ENCODE results near the gene TMEM18.

TMEM18 gene

DNA sequence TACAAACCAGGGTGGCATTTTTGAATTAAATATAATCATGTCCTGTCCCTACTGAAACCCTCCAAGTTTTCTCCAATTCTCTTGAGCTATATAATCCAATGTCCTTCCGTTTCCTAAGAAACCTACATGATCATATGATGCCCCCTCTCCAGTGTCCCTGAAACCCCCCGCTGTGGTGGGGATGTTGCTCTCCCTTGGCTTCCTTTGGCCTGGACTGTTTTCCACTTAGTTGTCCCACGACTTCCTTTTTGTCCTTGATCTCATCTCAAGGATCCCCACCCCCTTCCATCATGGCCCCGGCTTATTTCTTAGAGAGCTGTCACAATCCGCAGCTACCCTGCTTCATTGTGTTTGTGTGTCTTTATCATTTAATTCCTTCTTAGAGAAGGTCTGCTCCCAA, 43.8 kb downstream of the TMEM18 start:
- no peak for DNase-seq

DNA sequence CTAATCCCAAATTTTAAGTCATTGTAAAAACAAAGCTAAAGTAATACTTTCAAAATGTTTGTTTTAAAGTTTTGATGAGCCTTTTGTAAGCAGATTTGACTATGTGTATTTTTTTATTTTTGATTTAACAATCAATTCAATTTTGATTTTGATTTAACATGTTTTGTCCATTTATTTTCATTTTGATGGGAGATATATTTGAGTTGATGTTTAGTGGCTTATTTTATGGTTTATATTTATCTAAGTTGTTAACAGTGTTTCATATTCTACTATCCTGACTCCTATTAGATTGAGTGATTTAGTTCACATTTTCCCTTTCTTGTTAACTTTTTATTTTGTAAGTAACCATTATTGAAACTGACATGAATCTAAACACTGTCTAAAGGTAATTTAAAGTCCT, 44.7 kb downstream of the TMEM18 start:
- no peak for DNase-seq

DNA sequence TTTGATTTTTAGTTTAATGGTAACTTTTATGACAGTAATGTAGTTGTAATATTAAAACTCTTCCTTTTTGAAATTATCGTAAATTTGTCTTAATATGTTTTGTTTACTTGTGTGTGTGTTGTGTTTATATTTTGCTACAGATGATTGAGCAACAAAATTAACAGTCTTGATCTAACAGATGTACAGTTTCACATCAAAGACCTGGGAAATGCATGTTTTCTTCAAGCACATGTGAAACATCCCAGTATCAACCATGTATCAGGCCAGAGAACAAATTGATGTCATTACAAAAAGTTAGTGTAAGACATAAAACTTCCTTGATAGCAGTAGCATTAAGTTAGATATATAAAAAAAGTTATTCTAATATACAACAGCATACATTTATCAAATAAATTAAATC, 45.5 kb downstream of the TMEM18 start:
- DNase-seq, result no peak

DNA sequence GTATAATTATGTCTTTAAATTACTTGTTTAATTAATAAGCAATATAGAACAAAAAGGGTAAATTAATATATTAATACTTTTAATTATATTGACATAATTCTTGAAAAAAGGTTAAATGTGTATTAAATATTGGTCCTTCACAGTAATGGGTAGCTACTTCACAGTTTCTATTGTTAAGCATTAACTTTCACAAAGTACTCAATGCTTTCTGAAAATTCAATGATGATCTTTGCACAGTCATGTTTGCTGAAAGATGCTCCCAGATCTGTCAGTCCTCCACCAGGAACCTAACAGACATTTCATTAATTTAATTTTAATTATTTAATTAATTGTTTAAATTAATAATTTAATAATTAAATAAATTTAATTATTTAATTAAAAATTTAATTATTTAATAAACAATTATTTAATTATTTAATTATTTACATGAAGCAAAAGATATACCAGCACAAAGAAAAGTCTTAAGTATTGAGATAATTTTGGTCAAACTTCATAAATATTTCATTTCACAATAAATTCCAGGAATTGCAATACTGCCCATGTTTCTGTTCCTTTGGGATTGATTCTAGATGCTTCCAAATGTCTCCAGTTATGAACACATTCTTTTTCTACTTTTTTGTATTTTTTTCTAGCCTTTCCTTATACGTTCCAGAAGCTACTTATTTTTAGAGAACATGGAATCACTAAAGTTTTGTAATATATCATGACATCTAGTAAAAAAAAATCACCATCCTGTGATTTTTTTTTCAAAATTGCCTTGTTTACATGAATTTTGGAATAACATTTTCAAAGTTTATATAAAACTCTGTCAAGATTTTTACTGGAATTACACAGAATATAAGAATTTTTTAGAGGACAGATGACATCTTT, 46.5 kb downstream of the TMEM18 start:
- DNase-seq, result no peak

DNA sequence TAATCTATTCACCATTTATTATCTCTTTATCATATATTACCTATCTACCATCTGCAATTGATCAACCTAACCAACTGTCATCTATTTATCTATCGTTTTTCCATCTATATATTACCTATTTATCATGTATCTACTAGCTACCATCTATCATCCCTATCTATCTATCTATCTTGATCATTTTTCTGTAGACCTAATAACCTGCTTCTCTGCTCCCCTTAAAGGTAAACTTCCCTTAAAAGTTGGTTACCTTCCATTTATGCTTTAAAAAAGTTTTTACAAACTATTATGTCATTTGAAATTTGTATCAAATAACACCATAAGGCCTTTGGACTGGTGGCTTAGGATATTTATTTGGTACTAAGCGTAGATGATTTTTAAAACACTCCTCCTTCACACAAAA, 47.2 kb downstream of the TMEM18 start:
- DNase-seq, result no peak

DNA sequence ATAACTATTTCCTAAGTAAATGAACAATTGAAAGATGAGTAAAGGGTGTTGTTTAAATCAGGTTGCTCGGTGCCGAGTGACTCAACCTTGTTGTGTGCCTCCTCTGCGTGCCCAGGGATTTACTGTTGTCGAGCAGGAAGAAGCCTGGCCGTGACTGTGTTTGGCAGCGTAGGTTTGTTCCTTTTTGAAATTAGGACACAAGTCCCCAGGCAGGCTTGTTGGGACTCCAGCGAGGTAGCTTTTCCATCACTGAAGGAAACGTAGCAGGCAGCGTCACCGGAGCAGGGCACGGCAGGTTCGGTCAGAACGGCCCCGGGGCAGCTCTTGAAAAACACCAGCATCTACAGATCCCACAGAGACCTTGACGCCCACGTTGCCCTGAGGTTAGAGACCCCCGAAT, 48.6 kb downstream of the TMEM18 start:
- DNase-seq, result no peak

DNA sequence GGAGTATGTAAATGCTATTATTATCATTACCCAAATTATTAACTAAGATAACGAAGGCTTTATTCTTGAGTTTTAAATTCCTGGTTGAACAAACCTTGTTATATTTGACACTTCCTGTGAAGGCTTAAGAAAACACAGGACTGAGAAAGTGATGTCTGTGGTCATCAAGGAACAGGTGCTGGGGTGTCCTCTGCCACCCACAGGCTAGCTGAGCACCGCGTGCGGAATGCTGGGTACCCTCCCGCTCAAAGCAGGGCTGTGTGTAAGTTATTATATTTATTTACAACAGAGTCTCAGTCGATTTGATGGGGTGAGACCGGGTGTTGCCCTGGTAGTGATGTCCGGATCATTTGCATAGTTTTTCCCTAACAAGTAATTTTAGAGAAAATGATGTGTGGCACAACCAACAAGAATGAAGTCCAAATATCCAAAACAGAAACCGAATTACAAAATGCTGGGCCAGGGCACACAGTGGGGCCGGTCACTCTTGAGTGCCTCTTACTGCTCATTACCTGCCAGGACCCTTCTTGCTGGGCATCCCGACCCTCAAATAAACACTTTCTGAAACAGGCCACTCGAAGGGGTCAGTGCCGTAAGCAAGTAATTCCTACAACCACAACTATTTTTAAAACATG, 49.2 kb downstream of the TMEM18 start:
- DNase-seq, result no peak

DNA sequence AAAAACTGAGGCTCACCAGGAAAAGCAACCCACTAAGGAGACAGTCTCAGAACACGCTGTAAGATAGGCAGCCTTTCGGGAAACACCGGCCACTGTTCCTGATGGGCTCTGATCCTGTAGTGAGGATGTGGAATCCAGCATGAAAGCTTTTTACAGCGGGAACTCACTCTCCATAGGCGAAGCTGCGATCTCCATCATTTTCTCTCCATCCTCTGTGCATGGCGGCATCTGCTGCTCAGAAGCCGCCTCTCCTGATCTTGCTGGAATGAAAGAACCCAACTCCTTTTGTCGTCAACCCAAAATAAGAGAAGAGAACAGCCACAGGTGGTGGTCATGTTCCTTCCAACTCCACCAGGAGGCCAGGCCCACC, 49.9 kb downstream of the TMEM18 start:
- no peak for DNase-seq

DNA sequence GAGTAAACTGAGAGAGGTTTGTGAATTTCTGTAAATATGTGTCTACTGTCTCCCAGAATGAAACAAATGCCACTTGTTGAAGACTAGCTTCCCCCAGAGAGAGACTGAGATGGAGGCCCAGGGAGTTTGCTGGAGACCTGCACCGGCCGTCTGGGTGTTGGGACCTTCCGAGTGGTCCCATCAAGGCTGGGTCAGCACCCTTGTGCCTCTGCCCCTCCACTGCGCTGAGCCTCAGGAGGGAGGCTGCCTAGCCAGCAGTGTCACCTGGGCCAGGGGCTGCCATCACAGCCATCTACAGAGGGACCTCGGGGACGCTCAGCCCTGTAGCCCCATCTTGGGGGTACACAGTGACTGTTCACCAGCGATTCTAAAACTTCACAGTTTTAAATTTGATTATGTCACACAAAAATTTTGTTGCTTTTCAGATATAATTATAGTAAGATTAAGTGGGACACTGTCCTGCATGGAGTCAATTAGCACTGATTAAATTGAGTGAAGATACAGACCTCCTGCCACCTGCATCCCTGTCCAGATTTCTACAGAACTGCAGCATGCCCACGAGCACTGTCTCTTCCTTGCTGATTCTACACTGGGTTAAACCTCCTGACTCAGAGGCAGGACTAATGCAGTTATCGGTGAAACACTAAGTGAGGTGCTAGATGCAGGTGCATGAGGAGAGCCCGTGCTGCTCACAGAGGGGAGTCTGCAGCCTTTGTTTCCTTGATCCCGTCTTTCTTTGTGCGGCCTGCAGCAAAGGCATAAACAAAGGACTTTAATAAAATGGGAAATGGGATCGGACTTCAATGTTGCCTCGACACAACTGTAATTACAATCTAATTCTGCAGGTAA, 50.5 kb downstream of the TMEM18 start:
- no peak for DNase-seq

DNA sequence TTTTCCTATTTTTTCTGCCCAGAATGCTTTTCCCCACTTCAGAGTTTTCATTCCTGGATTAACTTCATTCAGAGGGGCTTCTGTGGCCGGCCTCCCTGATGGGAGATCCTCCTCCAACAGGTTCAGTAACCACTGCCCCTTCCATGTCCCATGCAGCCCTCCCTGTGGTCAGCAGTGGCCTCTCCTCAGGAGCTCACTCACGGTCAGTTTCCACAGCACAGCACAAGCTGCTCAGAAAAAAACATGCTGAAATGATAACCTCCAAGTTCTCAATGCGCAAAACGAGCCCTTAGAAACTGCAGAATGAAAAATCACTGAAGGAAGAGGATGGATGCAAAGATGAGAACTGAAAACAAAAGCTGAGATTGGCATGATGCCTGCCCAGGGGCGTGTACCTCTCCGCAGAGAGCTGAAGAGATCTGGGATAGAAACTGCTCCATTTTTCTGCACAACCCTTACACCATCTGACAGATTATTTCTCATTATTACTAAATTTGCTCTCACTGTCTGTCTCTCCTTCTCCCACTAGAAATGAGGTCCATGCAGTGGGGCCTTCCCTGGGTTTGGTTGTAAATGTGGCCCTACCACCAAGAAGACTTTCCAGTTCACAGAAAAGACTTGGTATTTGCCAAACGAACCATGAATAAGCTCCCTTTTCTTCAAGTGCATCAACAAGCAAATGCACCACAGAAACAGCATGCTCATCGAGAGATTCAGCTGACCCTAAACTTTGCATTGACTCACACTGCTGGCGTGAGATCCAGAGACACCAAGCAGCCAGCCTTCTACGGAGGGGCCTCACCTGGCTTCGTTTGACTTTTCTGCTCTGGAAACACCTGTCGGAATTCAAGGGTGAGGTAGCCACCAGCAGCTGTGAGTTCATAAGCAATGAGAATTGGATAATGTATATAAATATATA, 51.5 kb downstream of the TMEM18 start:
- no peak for DNase-seq

DNA sequence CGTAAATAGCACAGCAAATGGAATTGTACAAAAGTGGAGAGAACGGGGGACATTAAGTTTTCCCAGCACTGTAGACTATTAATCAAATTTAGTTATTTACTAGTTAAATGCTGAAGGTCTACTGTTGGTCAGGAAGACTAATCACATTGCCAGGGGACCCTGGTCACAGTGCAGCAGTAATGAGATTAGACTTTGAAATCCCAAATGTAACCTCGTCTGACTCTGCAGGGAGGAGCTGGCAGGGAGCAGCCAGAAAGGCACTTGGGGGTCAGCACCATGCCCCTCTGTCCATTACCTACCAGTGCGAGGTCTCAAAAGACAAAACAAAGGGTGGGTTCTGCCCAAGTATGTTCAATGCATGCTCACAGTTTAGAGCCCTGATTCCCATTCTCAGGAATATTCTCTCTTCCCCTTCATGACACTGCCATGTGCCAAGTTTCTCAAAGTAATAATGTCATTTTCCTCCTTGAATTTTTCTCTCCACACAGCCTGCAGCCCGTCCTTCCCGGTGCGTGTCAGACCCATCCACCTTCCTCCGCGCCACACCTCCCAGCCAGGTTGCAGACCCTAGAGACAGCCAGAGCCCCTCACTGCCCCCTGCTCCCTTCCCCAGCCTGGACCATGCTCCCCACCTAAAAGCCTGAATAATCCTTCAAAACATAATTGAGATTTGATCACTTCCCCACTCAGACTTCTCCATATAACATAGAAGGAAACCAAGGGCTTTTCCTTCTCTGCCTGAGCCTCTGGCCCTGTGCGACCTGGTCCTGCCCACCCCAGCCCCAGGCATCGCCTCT, 52.5 kb downstream of the TMEM18 start:
- no peak for DNase-seq

DNA sequence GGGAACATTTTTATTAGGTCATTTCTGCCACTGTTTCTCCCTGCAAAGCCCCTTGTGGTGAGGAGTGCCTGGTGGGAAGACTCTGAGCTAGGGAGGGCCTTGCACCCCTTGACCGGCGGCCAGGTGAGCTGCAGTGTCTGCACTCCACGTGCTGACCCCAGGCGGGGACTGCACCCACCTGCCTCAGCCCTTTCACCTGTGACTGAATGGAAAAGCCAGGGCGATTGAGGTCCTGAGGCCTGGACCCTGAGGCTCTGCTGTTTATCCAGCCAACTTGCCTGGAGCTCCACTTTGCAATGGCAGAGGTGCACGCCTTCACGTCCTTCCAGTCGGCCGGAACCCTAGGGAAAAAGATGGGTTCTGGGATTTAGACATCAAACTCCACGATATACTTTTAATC, 53.1 kb downstream of the TMEM18 start:
- no peak for DNase-seq

DNA sequence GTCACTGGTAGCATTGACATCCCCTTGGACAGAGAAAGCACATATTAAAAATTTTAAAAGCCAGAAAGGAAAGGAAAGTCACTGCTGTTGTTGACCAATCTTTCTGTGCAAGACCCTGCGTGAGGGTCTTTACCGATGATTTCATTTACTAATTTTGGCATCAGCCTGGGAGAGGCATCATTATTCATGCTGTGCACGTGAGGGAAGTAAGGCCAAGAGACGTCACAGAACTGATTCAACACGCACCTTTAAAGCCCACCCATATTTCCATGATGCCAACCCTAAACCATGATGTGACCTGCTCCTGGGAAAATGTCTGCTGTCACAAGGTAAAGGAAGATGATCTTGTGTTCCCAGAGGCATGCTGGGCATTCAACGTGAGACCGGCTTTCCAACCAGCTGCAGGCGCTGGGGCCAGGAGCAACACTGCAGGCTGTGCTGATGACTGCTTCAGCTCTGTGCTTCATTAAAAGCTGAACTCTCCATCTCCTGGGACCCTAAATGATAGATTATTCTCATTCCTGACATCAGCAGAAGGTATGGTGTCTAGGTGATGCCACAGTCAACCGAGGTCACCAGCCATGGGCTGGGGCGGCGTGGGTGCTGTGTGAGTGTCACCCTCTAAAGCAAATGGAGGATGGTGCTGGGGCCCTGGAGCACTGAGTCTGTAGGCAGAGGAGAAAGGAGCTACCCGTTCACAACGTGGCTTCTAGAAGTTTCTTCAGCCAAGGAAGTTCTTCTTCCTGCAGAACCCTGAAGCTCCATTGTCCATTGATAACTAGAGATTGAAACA, 53.9 kb downstream of the TMEM18 start:
- DNase-seq, result no peak

DNA sequence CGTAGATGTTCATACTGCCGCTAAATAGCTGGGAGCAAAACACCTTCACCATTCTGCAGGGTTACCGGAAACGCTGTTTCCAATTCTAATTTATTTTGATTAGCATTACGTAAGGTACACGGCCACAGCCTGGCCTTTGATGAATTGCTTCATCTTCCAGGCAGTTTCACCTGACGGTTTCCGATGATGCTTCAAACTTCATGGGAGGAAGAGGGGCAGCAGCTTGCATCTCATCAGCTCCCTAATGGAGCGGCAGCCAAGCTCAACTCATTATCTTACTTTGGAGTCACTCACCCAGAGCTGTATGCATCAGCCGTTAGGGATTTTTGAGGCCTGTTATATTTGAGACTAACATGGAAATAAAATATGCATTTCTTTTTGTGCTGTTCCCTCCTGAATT, 54.8 kb downstream of the TMEM18 start:
- DNase-seq, result no peak

DNA sequence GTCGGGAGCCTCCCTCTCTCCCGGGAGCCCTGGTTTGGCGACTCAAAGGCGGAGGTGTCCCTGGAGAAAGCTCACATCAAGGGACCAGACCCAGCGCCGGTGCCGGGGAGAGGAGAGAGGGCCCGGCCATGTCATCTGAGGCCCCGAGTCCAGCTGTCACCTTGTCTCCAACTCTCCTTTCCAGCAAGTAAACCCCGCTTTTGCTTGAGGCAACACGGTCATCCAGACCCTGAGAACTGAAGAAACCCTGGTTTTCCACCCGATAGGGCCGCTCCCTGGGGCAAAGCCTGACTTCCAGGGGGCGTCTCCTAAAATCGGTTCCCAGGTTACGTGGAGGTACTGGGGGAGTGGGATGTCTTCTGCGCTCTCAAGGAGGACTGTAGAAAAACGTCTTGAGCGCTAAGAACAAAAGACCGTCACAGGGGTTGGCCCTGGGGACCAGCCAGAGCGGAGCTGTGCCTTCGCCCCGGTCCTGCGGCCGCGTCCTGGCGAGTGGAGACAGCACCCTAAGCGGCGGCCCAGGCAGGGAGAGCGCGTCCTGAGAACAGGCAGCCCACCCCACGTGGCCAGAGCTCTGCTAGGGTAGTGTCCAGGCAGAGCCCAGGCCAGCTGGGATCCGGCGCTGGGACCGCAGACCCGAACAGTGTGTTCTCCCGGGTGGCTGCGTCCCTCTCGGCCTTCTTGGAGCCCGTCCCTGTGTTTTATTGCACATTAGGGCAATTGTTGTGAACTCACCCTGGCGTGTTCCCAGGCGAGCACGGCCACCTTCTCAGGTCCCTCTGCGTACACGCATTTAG, 55.7 kb downstream of the TMEM18 start:
- no peak for DNase-seq

DNA sequence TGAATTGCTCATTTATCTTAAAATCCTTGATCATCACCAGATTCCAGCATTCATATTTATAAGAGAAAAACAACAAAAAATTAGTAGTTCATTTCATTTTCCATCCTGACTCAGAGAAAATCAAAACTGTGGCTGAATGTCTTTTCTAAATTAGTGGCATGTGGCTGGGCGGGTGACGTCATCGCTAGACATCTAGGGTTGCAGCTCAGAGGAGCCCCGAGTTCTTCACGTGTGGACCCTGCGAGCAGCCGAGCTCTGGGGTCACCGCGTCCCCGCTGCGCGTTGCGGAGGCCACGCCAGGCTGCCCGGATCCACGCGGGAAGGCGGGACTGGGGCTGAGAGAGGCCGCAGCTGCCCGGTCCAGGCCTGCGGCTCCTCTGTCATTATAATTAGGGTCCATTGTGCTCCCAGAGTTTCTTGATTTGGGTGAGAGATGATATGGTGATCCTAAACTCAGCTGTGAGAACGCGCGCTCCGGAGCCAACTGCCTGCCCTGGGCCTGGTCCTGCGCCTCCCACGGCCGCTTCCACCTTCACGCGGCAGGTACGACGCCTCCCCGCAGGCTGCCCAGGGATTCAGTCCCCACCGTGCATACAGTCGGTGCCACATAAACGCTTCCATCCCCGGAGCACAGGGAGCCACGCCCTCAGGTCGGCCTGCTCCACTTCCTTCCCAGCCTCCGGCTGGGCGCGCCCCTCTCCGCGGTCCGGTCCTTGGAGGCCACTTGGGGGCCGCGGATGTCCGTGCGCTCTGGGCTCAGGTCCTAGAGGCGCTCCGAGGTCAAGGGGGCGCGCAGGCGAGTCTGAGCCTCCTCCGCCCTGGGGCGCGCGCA, 56.5 kb downstream of the TMEM18 start:
- no peak for DNase-seq

DNA sequence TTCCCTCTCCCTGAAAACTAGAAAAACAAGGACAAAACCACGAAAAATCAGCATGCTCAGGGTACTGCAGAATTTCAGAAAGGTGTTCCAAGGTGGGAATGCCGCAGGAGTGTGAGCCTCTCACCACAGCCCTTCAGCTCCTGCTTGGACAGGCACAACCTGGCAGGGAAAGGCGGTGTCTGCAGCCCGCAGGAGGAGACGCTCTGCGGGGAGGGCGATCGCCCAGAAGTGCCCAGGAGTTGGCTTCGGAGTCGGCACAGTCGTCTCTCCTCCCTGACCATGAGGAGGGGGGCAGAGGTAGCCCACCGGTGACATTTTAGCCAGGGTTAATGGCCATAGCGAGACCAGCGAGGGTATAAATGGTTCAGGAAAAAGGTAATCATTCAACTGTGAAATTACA, 57.2 kb downstream of the TMEM18 start:
- DNase-seq, result no peak

DNA sequence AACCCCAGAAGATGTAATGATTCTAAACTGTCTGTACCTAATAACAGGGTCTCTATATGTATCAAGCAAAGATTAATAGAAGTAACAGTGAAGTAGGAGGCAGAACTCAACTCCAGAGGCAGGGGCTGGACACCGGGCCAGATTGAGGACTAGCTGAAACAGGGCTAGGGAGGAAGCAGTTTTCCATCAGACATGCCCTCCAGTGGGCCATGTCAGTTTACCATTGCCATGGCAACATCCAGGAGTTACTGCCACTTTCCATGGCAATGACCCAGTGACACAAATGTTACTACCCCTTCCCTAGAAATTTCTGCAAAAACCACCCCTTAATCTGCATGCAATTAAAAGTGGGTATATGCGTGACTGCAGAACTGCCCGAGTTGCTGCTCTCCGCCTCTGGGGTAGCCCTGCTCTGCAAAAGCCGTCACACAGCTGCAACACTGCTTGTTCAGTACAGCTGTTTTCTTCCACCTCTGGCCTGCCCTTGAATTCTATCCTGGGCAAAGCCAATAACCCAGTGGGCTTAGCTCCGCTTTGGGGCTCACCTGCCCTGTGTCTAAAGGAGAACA, 58.7 kb downstream of the TMEM18 start:
- DNase-seq, result no peak

DNA sequence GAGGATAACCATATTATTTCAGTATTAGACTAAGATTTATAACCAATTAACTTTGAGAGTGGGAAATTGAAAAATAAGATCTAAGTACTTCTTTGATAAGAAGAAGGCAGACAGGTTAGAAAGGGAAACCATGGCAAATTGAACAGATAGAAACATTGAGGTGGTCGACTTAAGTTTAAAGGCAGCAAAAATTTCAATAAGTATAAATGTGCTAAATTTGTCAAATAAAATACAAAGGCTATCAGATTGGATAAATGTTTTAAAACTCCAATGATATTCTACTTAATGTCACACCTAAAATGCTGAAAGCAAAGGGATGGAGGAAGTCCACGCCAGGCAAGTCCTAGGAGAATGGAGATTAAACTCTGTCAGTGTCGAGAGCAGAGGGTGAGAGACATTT, 59.2 kb downstream of the TMEM18 start:
- no peak for DNase-seq
